ENCODE data around the gene KLC3.
A peak's percentile ranks its signal among the peaks of the same experiment; 100 is the strongest.

Gene KLC3

GRCh38 chr19:45380107-45380506 is 39.6 kb downstream of the KLC3 start:
- DNase-seq: no peak

- no peak for DNase-seq
Measured at GRCh38 chr19:45382426-45382825, 41.9 kb downstream of the KLC3 start.

GRCh38 chr19:45385392-45386221 is 45.1 kb downstream of the KLC3 start:
- no peak for DNase-seq

- DNase-seq: peak; percentile 43 to 44
Measured at GRCh38 chr19:45391346-45391745, 50.8 kb downstream of the KLC3 start.

- no peak for DNase-seq
Measured at GRCh38 chr19:45391871-45392665, 51.5 kb downstream of the KLC3 start.

DNA sequence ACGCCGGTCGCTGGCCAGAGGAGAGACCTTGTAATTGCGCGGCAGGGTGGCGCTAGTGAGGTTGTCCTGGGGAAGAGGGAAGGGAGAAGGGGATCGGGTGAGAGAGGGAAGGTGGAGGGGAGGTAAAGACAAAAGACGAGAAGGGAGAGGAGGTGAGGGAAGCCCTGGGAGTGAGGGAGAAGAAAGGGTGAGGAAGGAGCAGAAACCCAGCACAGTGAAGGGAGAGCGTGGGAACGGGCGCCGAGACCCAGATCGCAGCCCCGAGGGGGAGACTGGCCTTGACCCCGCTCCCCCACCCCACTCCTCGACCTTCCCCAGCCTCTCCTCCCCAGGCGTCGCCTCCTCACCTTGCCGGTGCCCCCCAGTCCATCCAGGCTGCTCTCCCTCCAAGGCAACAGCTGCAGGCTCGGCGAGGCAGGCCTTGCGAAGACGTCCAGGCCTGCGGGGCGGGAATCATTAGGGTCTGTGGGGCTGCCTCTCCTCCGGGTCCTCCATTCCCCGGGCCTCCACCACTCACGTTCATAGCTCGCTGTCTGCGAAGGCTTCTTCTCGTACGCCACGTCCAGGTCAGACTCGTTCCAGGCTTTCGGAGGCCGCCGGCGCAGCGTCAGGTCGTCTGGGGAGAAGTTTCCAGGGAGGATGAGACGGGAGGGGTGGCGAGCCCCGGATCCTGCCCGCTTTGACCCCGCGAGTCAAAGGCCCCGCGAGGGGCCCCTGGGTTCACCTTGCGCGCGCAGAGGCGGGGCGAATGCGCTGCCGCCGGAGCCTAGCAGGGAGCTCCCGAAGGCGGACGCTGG is 55.5 kb downstream of the KLC3 start:
- DNase-seq: no peak

GRCh38 chr19:45400192-45400591 is 59.6 kb downstream of the KLC3 start:
- DNase-seq: no peak
